COR-L47 (cell line): ENCODE results near the gene PCGF6.
A peak's percentile ranks its signal among the peaks of the same experiment; 100 is the strongest.
"Not testable (repeated sequence)": the region's sequence is repeated elsewhere in the genome, so short reads cannot be mapped to it uniquely, and the experiment has no call there.

ENCODE experiments used
- DNase-seq: peaks from one replicate; lab custom pipeline; 2025; lab: John Stamatoyannopoulos, UW

PCGF6 gene

GRCh38 chr10:103316087-103316486 is 34.9 kb downstream of the PCGF6 start:
- no peak for DNase-seq

GRCh38 chr10:103310197-103310596 is 40.7 kb downstream of the PCGF6 start:
- no peak for DNase-seq

- DNase-seq, result no peak
Observed at GRCh38 chr10:103307594-103307993, 43.3 kb downstream of the PCGF6 start.

- no peak for DNase-seq
Observed at GRCh38 chr10:103295374-103296015, 55.4 kb downstream of the PCGF6 start.

GRCh38 chr10:103291588-103291987 is 59.4 kb downstream of the PCGF6 start:
- no peak for DNase-seq

GRCh38 chr10:103287992-103288391 is 62.9 kb downstream of the PCGF6 start:
- no peak for DNase-seq

GRCh38 chr10:103284170-103284569 is 66.8 kb downstream of the PCGF6 start:
- no peak for DNase-seq

- no peak for DNase-seq
Observed at GRCh38 chr10:103282961-103283360, 68.0 kb downstream of the PCGF6 start.

- DNase-seq, result peak; percentile 81
Observed at GRCh38 chr10:103281753-103282152, 69.2 kb downstream of the PCGF6 start.

GRCh38 chr10:103280506-103280905 is 70.4 kb downstream of the PCGF6 start:
- no peak for DNase-seq

- no peak for DNase-seq
Observed at GRCh38 chr10:103280031-103280430, 70.9 kb downstream of the PCGF6 start.

- DNase-seq, result no peak
Observed at GRCh38 chr10:103278862-103279298, 72.1 kb downstream of the PCGF6 start.

- no peak for DNase-seq
Observed at GRCh38 chr10:103278537-103278823, 72.5 kb downstream of the PCGF6 start.

GRCh38 chr10:103277713-103278536 is 73.0 kb downstream of the PCGF6 start:
- DNase-seq, result no peak

- DNase-seq, result peak; percentile 72
Observed at GRCh38 chr10:103276896-103277712, 73.8 kb downstream of the PCGF6 start, which contains the start of gene INA. TSS of gene INA (plus strand) at chr10:103277138. CDS start at chr10:103277212, 74 bp downstream.

- no peak for DNase-seq
Observed at GRCh38 chr10:103276251-103276895, 74.6 kb downstream of the PCGF6 start.

GRCh38 chr10:103273041-103273441 is 77.9 kb downstream of the PCGF6 start:
- no peak for DNase-seq

- DNase-seq, result no peak
Observed at GRCh38 chr10:103265717-103266329, 85.1 kb downstream of the PCGF6 start.

- DNase-seq, result no peak
Observed at GRCh38 chr10:103262229-103262628, 88.7 kb downstream of the PCGF6 start.

GRCh38 chr10:103259989-103260388 is 91.0 kb downstream of the PCGF6 start:
- no peak for DNase-seq

- not testable (repeated sequence) for DNase-seq
Observed at GRCh38 chr10:103258928-103259327, 92.0 kb downstream of the PCGF6 start.

GRCh38 chr10:103257812-103258211 is 93.1 kb downstream of the PCGF6 start:
- DNase-seq, result no peak
